ENCODE measurements around the gene DNAJC13. TPM values are rescaled to one million over a fixed set of nuclear protein-coding genes. Genes with fewer than 3 reads are reported as not detected.
A peak's percentile ranks its signal among the peaks of the same experiment; 100 is the strongest.

The DNAJC13 gene
- polyA plus RNA-seq, 3 donors: 18.7 to 32.3 (median 20.8) TPM

DNA sequence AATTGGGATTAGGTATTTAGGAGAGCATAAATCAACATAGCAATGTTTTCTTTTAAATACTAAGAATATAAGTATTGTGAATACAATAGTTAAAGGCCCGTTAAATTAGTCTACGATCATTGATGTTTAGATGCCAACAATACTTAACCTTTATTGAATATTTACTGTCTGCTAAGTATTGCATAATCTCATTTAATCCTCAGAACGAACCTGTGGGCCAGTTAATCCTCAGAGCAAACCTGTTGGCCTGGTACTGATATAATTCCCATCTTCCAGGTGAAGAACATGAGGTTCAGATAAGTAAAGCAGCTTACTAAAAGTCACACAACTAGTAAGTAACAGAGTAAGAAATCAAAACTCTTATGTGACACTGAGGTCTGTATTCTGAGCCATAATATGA lies 122.4 kb downstream of the DNAJC13 start:
- no peaks in the 10 kb centered on the region for H3K79me2 ChIP-seq (ENCODE audit: insufficient read depth, low read length)
- peaks cover 62 to 73% of the 10 kb centered on the region in 2 donors for H3K36me3 Mint-ChIP-seq
- no peak overlapping the region for H3K27ac Mint-ChIP-seq
- H3K27me3 Mint-ChIP-seq (ENCODE audit: low read depth in 3 of 3): peaks cover 0 to 3% (median 0%) of the 10 kb centered on the region in 3 donors
- no peaks in the 10 kb centered on the region for H3K9me3 ChIP-seq (replicated peaks in 1 of 2; ENCODE audit: control insufficient read depth in 1 of 2, insufficient read depth in 1 of 2, low read length in 2 of 2)
- no peaks in the 10 kb centered on the region for H3K27me3 ChIP-seq (ENCODE audit: control insufficient read depth in 2 of 2, insufficient read depth in 2 of 2, low read length in 2 of 2)
- H2AFZ ChIP-seq (ENCODE audit: insufficient read depth, low read depth, low read length, poor library complexity, severe bottlenecking): no peak overlapping the region
- TF ChIP-seq, protein P1, sequence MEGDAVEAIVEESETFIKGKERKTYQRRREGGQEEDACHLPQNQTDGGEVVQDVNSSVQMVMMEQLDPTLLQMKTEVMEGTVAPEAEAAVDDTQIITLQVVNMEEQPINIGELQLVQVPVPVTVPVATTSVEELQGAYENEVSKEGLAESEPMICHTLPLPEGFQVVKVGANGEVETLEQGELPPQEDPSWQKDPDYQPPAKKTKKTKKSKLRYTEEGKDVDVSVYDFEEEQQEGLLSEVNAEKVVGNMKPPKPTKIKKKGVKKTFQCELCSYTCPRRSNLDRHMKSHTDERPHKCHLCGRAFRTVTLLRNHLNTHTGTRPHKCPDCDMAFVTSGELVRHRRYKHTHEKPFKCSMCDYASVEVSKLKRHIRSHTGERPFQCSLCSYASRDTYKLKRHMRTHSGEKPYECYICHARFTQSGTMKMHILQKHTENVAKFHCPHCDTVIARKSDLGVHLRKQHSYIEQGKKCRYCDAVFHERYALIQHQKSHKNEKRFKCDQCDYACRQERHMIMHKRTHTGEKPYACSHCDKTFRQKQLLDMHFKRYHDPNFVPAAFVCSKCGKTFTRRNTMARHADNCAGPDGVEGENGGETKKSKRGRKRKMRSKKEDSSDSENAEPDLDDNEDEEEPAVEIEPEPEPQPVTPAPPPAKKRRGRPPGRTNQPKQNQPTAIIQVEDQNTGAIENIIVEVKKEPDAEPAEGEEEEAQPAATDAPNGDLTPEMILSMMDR (IDR thresholded peaks at IDR 0.05): no peak
- no peaks in the 10 kb centered on the region for H3K9me3 Mint-ChIP-seq
- no peak overlapping the region for H3K4me3 ChIP-seq (replicated peaks in 1 of 3; ENCODE audit: low read depth in 2 of 3, low read length in 3 of 3)
- intact Hi-C loops (cut with micrococcal nuclease): no loop called here
- H3K4me1 Mint-ChIP-seq: peaks cover 28% of the 10 kb centered on the region
- peaks cover 12 to 21% of the 10 kb centered on the region in 2 donors for H3K4me1 ChIP-seq (ENCODE audit: control insufficient read depth in 1 of 2, insufficient read depth in 2 of 2, low read length in 2 of 2)
- peaks cover 63 to 74% of the 10 kb centered on the region in 2 donors for H3K36me3 ChIP-seq (replicated peaks in 1 of 2; ENCODE audit: control insufficient read depth in 1 of 2, insufficient read depth in 2 of 2, low read length in 2 of 2)
- H3K27ac ChIP-seq (ENCODE audit: low read depth in 1 of 2, low read length in 2 of 2): no peak overlapping the region
- no peak overlapping the region for H3K9ac ChIP-seq (ENCODE audit: insufficient read depth, low read length, poor library complexity, severe bottlenecking)
- DNase-seq: no peak
- no peak overlapping the region for H3K4me2 ChIP-seq (replicated peaks; ENCODE audit: extremely low read depth, low read length, poor library complexity, severe bottlenecking)
- no CpG with 5 or more reads among the region's 3 CpGs for WGBS (ENCODE audit: insufficient coverage)
- no peak overlapping the region for H3K4me3 Mint-ChIP-seq
- peaks cover 21% of the 10 kb centered on the region for H4K20me1 ChIP-seq (ENCODE audit: insufficient read depth, low read length)

DNA sequence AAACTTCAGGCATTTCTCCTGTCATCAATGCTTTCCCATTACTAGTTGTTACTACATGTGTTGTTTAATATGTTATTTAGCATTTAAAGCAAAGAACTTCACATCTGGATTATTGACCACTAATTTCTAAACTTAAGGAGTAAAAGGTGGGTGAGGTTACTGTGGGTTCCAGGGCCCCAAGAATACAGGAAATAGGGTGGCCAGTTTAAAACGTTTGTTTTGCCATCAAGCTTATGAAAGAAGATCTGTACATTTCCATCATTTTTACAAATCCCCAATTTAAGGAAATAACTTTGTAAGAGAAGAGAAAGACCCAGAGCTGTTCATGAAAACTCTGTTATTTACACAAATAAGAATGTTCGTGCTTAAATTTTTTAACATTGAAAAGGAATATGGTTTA lies 125.3 kb downstream of the DNAJC13 start:
- no peaks in the 10 kb centered on the region for H3K79me2 ChIP-seq (ENCODE audit: insufficient read depth, low read length)
- H3K9me3 ChIP-seq (replicated peaks in 1 of 2; ENCODE audit: control insufficient read depth in 1 of 2, insufficient read depth in 1 of 2, low read length in 2 of 2): no peaks in the 10 kb centered on the region
- peak overlapping the region; percentile 20 to 77 (median 68) for H3K27ac Mint-ChIP-seq
- H2AFZ ChIP-seq (ENCODE audit: insufficient read depth, low read depth, low read length, poor library complexity, severe bottlenecking): no peak overlapping the region
- peaks cover 43 to 49% of the 10 kb centered on the region in 2 donors for H3K36me3 Mint-ChIP-seq
- H3K36me3 ChIP-seq (replicated peaks in 1 of 2; ENCODE audit: control insufficient read depth in 1 of 2, insufficient read depth in 2 of 2, low read length in 2 of 2): peaks cover 40 to 45% of the 10 kb centered on the region in 2 donors
- WGBS (ENCODE audit: insufficient coverage): no CpG with 5 or more reads among the region's 2 CpGs
- H4K20me1 ChIP-seq (ENCODE audit: insufficient read depth, low read length): no peaks in the 10 kb centered on the region
- no peak overlapping the region for H3K9ac ChIP-seq (ENCODE audit: insufficient read depth, low read length, poor library complexity, severe bottlenecking)
- no peaks in the 10 kb centered on the region for H3K27me3 ChIP-seq (ENCODE audit: control insufficient read depth in 2 of 2, insufficient read depth in 2 of 2, low read length in 2 of 2)
- TF ChIP-seq, protein P1 (IDR thresholded peaks at IDR 0.05): no peak
- peak overlapping the region in 1 of 2 donors; percentile 54 for H3K27ac ChIP-seq (ENCODE audit: low read depth in 1 of 2, low read length in 2 of 2)
- DNase-seq: no peak
- no peak overlapping the region for H3K4me3 Mint-ChIP-seq
- intact Hi-C loops (cut with micrococcal nuclease): no loop called here
- no peaks in the 10 kb centered on the region for H3K9me3 Mint-ChIP-seq
- H3K4me3 ChIP-seq (replicated peaks in 1 of 3; ENCODE audit: low read depth in 2 of 3, low read length in 3 of 3): no peak overlapping the region
- no peak overlapping the region for H3K4me2 ChIP-seq (replicated peaks; ENCODE audit: extremely low read depth, low read length, poor library complexity, severe bottlenecking)
- peaks cover 45% of the 10 kb centered on the region for H3K4me1 Mint-ChIP-seq
- peaks cover 0 to 3% (median 0%) of the 10 kb centered on the region in 3 donors for H3K27me3 Mint-ChIP-seq (ENCODE audit: low read depth in 3 of 3)
- H3K4me1 ChIP-seq (ENCODE audit: control insufficient read depth in 1 of 2, insufficient read depth in 2 of 2, low read length in 2 of 2): peaks cover 24 to 37% of the 10 kb centered on the region in 2 donors
